ENCODE results near the gene TAS2R60.

DNA sequence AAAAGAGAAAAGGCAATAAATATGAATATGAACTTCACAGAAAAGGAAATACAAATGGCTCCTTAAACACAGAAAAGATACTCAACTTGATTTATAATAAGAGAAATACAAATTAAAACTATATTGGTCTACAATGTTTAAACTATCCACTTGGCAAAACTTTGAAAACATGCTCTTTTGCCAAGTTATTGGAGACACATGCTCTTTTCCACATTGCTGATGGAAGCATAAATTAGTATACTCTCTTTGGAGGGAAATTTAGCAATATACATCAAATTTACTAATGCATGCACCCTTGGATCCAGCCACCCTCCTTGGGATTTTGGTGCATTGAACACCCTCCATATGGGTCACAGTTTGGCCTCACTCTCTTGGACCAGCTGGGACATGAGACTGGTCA, 7.9 kb downstream of the TAS2R60 start:
- TF ChIP-seq, protein P1, sequence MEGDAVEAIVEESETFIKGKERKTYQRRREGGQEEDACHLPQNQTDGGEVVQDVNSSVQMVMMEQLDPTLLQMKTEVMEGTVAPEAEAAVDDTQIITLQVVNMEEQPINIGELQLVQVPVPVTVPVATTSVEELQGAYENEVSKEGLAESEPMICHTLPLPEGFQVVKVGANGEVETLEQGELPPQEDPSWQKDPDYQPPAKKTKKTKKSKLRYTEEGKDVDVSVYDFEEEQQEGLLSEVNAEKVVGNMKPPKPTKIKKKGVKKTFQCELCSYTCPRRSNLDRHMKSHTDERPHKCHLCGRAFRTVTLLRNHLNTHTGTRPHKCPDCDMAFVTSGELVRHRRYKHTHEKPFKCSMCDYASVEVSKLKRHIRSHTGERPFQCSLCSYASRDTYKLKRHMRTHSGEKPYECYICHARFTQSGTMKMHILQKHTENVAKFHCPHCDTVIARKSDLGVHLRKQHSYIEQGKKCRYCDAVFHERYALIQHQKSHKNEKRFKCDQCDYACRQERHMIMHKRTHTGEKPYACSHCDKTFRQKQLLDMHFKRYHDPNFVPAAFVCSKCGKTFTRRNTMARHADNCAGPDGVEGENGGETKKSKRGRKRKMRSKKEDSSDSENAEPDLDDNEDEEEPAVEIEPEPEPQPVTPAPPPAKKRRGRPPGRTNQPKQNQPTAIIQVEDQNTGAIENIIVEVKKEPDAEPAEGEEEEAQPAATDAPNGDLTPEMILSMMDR (conservative IDR thresholded peaks at IDR 0.05; ENCODE audit: low read depth, low read length), result no peak
- no peak for TF ChIP-seq EZH2 (IDR thresholded peaks at IDR 0.05; ENCODE audit: borderline replicate concordance, low read depth, low read length, poor library complexity, severe bottlenecking)

All from A673 (cell line).